Right lobe of liver (tissue), 4 donors: Measurements from ENCODE around the gene CCR4.

Source experiments
- CTCF ChIP-seq, 4 donors: fragments of 200-600 bp in 3 of 4; fragments of 450-650 bp in 1 of 4; IDR thresholded peaks; one replicate each; pipeline versions ENCODE4 v1.5.1 to v1.8.0; 2016 to 2022; ENCODE audit warnings: antibody characterized with exemption in 4 of 4, mild to moderate bottlenecking in 2 of 4
- POLR2A ChIP-seq: fragments of 450-650 bp; IDR thresholded peaks from one replicate; pipeline ENCODE4 v1.6.1; 2017; ENCODE audit warnings: antibody characterized with exemption, mild to moderate bottlenecking
- donor health status: DM: no; HTN: no; CAD: no.
- donor health status: DM: no; HTN: no; CAD: no.
- donor health status: DM: no; HTN: yes; CAD: no.

GRCh38 chr3:32909999-32910398 is 41.4 kb upstream of the CCR4 start:
- TF ChIP-seq CTCF (IDR thresholded peaks at IDR 0.05) (no peak), POLR2A (no peak)
